HG03354 (cell line): ENCODE data around the gene STARD7.
"Not testable (repeated sequence)": the region's sequence is repeated elsewhere in the genome, so short reads cannot be mapped to it uniquely, and the experiment has no call there.

Experiments used
- ATAC-seq: cut with Tn5 transposase; IDR thresholded peaks from one replicate; pipeline ENCODE4 v1.9.1; 2021; ENCODE audit warnings: mild to moderate bottlenecking; ENCODE audit not compliant: unreplicated experiment, poor library complexity, severe bottlenecking

The STARD7 gene

GRCh38 chr2:96151595-96152303, 56.9 kb downstream of the STARD7 start:
- ATAC-seq: no peak

GRCh38 chr2:96150791-96151594, 57.6 kb downstream of the STARD7 start:
- ATAC-seq: no peak

GRCh38 chr2:96150007-96150640, 58.5 kb downstream of the STARD7 start:
- ATAC-seq: no peak

GRCh38 chr2:96148410-96149217, 60.0 kb downstream of the STARD7 start:
- peak; percentile 39 for ATAC-seq

GRCh38 chr2:96147593-96148201, 60.9 kb downstream of the STARD7 start:
- no peak for ATAC-seq

GRCh38 chr2:96146881-96147592, 61.6 kb downstream of the STARD7 start:
- no peak for ATAC-seq

GRCh38 chr2:96146153-96146880, 62.3 kb downstream of the STARD7 start:
- peak; percentile 39 for ATAC-seq

- no peak for ATAC-seq
Measured at GRCh38 chr2:96145848-96146152, 62.8 kb downstream of the STARD7 start.

GRCh38 chr2:96145036-96145847, 63.4 kb downstream of the STARD7 start, which contains the start of gene DUSP2:
DUSP2 (minus strand) TSS chr2:96145440; CDS start chr2:96145354, 86 bp downstream.
- ATAC-seq: peak; percentile 59

- no peak for ATAC-seq
Measured at GRCh38 chr2:96144481-96145035, 64.1 kb downstream of the STARD7 start.

GRCh38 chr2:96143848-96144480, 64.7 kb downstream of the STARD7 start:
- ATAC-seq: no peak

GRCh38 chr2:96143231-96143847, 65.3 kb downstream of the STARD7 start:
- ATAC-seq: no peak

- no peak for ATAC-seq
Measured at GRCh38 chr2:96142217-96143113, 66.2 kb downstream of the STARD7 start.

GRCh38 chr2:96141624-96141967, 67.0 kb downstream of the STARD7 start:
- not testable (repeated sequence) for ATAC-seq

- no peak for ATAC-seq
Measured at GRCh38 chr2:96140941-96141623, 67.5 kb downstream of the STARD7 start.
